Stimulated activated CD8-positive, alpha-beta memory T cell treated with anti-CD3 and anti-CD28 coated beads, Interleukin-7, amount 100 ng/mL, for 48 hours (primary cell): Measurements from ENCODE around the gene MARK1.

Experiments used
- DNase-seq, 2 donors: peaks; one replicate each; pipeline ENCODE4 v3.0.0-alpha.2; 2020; ENCODE audit warnings: low read depth in 1 of 2; ENCODE audit errors: extremely low read depth in 1 of 2

The MARK1 gene

GRCh38 chr1:220527908-220528678 is at the start of gene MARK1:
Gene MARK1 (plus strand): TSS chr1:220528136. CDS start chr1:220528823, 687 bp downstream.
- no peak for DNase-seq

DNA sequence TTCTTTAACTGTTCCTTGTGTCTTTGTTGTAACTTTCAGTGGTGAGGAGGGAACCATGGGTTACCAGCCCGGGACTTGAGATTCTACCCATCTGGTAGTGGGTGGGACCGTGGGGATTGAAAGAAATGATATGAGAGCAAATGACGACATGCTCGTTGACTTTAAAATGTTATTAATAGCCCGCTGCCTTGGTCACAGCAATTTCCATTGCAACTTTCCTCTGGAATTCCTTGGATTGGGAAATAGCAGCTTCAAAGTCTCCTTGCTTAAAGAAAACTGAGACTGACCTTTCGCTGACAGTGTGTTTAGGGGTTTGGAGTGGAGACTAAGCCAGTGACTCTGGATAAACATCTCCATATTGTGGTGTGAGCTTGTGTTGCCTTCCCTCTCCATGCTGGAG is 44.2 kb upstream of the MARK1 start:
- no peak for DNase-seq

DNA sequence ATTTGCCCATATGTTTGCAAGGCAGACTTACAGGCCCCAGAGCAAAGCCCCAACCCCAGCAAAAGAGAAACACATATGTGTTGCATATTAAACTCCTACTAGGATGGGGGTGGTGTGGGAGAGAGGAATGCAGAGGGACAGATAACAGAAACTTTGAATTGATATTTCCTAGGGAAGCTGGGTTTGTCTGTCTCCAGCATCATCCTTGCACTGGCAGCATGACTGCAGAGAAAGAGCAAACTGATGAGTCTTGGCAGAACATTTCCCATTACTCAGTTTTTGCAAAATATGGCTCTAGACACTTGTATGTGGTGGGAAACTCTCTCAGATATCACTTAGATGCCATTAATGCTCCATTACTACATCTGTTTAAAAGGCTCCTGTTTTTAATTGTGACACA is 43.8 kb upstream of the MARK1 start:
- no peak for DNase-seq

GRCh38 chr1:220485131-220485530 is 42.8 kb upstream of the MARK1 start:
- no peak for DNase-seq

GRCh38 chr1:220485791-220486190 is 42.1 kb upstream of the MARK1 start:
- DNase-seq, result no peak

DNA sequence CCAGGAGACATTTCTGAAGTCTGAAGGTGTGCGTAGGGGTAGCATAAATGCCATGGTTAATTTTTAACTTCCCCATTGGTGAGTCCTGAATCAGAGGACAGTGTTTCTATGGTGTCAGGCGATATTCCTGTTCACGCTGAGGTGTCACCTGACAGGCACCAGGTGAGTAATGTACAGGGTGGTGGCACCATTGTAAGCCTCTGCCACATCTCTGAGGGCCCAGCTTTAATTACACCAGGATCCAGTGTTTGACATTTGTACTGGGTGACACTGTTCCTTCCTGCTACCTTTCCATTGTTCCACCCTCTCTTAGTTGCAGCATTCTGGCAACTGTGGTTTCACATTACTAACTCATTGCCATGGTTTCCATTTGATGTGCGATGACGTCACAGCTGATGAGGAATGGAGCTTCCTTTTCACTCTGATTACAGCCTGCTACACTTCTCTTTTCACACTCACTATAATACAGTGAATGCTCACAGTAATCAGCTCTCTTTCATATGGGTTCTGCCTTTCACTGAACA is 40.6 kb upstream of the MARK1 start:
- peak in 1 of 2 donors; percentile 15 for DNase-seq

DNA sequence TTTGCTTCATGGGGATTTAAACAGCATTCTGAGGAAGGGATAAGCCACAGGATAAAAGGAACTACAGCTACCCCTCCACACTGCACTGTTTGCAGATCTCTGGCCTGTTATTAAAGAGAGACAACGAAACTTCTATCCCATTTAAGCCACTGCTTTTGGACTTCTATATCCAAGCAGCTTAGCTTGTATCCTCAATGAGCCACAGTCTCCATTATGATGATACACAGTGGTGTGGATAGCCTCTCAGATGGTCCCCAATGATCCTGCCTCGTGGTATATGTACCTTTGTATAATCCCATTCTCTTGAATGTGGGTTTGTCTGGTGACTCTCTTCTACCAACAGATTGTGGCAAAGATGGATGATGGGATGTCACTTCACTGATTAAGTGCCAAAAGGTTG is 36.0 kb upstream of the MARK1 start:
- DNase-seq, result no peak

GRCh38 chr1:220497220-220497947 is 30.6 kb upstream of the MARK1 start:
- DNase-seq, result no peak

- no peak for DNase-seq
These were observed 29.7 kb upstream of the MARK1 start for GRCh38 chr1:220498188-220498587.

GRCh38 chr1:220500372-220500771 is 27.6 kb upstream of the MARK1 start:
- no peak for DNase-seq

GRCh38 chr1:220504329-220504728 is 23.6 kb upstream of the MARK1 start:
- no peak for DNase-seq

- no peak for DNase-seq
These were observed 20.9 kb upstream of the MARK1 start for GRCh38 chr1:220507085-220507484.

DNA sequence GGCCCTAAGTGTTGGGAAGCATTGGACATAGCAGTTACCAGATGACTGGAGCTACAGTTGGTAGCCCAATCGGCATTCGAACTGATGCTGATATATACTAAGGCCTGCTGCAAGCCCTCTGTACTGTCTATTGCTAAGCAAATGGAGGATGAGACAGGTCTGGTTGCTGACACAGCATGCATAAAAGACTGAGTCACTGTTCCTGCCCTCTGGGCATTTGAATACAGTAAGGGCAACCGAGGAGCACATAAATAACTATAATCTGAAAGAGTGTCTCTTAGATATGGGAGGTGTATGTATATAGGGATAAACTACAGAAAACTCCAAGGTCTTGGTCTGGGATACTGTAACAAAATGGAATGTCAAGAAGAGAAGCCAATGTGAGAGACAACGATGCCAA is 16.8 kb upstream of the MARK1 start:
- DNase-seq, result no peak

DNA sequence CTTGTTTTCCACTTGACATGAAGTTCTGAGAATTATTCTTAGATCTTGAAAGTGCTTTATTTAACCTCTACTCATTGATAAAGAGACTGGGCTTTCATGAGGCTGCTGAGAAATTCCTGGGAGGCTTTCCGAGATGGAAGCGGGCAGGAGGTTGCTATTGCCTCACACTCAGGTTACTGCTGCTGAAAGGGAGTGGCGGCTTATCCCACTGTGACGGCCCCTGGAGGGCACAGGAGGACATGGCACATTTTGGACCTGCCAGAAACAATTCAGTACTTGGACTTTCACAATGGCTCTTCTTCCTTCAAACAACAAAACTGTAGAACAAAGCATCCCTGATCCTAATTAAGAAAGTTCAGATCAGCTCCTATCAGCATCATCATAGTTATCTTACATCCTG is 16.2 kb upstream of the MARK1 start:
- DNase-seq, result no peak

- DNase-seq, result no peak
These were observed 14.1 kb upstream of the MARK1 start for GRCh38 chr1:220513834-220514233.

GRCh38 chr1:220514256-220514655 is 13.7 kb upstream of the MARK1 start:
- no peak for DNase-seq

DNA sequence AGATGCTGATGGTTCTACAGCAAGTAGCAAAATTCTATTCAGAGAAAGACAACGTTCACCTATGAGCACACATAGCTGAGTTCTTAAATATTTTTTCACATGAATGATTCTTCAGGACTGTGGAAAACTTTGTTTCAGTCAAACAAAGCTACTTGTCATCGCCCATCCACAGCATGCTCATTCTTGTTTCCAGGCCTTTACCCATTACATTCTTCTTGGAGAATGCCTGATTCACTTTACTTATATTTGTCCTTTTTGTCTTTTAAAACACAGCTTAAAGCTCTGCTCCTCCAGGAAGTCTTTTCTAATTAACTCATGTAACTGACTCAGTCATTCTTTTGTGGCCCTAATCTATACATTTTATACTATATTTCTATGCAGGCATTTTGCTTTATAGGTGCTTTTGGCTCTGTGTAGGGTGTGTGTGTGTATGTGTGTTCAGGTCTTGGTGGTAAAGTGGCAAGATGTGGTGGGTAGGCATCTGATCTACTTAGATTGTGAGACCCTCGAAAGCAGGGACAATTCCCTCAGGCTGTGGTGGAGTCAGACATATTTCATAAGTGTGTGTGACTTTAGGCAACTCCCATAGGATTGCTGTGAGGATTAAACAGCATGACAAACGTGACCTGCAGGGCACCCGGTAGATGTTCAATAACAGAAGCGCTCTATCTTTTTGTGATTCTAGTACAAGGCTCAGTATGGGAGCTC is 11.8 kb upstream of the MARK1 start:
- DNase-seq, result no peak

- no peak for DNase-seq
These were observed 11.3 kb upstream of the MARK1 start for GRCh38 chr1:220516722-220517042.

GRCh38 chr1:220521778-220522177 is 6.2 kb upstream of the MARK1 start:
- DNase-seq, result no peak

DNA sequence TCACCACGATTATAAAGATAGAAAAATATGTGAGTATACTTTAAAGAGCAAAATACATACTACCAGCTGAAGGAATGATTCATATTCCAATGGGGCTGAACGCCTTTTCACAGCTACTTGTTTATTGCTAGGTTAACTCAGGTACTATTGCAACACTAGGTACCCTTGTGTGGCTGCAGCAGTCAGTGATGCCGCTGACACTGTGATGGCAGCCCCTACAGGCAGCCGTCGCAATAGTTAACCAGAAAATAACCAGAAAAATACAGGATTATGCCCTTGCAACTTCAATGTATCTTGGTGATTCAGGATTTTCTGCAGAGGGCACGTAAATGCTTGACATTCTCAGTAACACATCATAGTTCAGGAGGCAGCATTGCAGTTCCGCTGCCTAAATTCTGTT is 1.6 kb upstream of the MARK1 start:
- DNase-seq, result no peak

GRCh38 chr1:220527279-220527907 is 543 bp upstream of the MARK1 start:
- DNase-seq, result no peak
